K562 (cell line): Measurements from ENCODE around the gene WEE1. TPM values are rescaled to one million over a fixed set of nuclear protein-coding genes. Genes with fewer than 3 reads are reported as not detected.
A peak's percentile ranks its signal among the peaks of the same experiment; 100 is the strongest.

Source experiments
- ATAC-seq: fragments of 200-7000 bp; cut with Tn5 transposase; 3 replicates; pipeline ENCODE4 v1.9.1; 2020; ENCODE audit warnings: moderate library complexity
- BruUV-seq: library from RNA; stranded (reverse); fragments of 400-500 nt; replicated peaks from 2 replicates; lab custom pipeline; 2021; lab: Mats Ljungman, UMichigan
- CTCF ChIA-PET: fragments of 300-600 bp; formaldehyde crosslinking; extraction: SDS; loops from one replicate; lab custom pipeline; 2021; ENCODE audit warnings: low intra/inter-chr PET ratio; lab: Yijun Ruan, JAX
- POLR2A ChIA-PET: fragments of 300-600, 350-650 bp; sonication (Branson Sonifier 250); formaldehyde crosslinking; extraction: SDS; loops from one replicate; lab custom pipeline; 2021; ENCODE audit warnings: antibody characterized with exemption, inconsistent platforms; lab: Yijun Ruan, JAX
- DNase-seq, 4 experiments: peaks; one replicate each; pipeline versions ENCODE4 v3.0.0 to v3.0.0-alpha.2; 2011 to 2018; ENCODE audit warnings: low spot score in 3 of 4, mixed read lengths in 3 of 4; ENCODE audit errors: extremely low read depth in 1 of 4
- FAIRE-seq: peaks from 2 replicates; lab custom pipeline; 2011; peaks lifted over from hg19 to GRCh38; lab: Jason Lieb, UNC
- H2AFZ ChIP-seq: 2 replicates; pipeline ENCODE4 v1.6.0; 2011; ENCODE audit warnings: low read depth, low read length, control low read depth, inconsistent platforms
- H3K27ac ChIP-seq: fragments of 200-600 bp; 3 replicates; pipeline ENCODE4 v1.8.0; 2011; ENCODE audit warnings: low read depth, mild to moderate bottlenecking, control low read depth, inconsistent platforms, low read length, moderate library complexity, mixed read lengths; ENCODE audit errors: extremely low read depth
- H3K27me3 ChIP-seq, 2 experiments: fragments of 300-600 bp in 1 of 2; 2 replicates in 1 of 2; 3 replicates in 1 of 2; pipeline versions ENCODE4 v1.6.0 to v1.8.0; 2011; ENCODE audit warnings: inconsistent platforms in 2 of 2, low read length in 2 of 2, mild to moderate bottlenecking in 1 of 2, mixed read lengths in 1 of 2, moderate library complexity in 1 of 2; ENCODE audit not compliant: control insufficient read depth in 2 of 2, insufficient read depth in 2 of 2
- H3K36me3 ChIP-seq: fragments of 300-600 bp; 3 replicates; pipeline ENCODE4 v1.8.0; 2011; ENCODE audit warnings: mild to moderate bottlenecking, low read length, inconsistent platforms; ENCODE audit not compliant: control insufficient read depth, insufficient read depth
- H3K4me1 ChIP-seq, 2 experiments: fragments of 200-600 bp in 1 of 2; replicated peaks in 1 of 2; 2 replicates in 1 of 2; 3 replicates in 1 of 2; pipeline versions ENCODE4 v1.5.1 to v1.8.0; 2011; ENCODE audit warnings: inconsistent platforms in 2 of 2, low read length in 2 of 2, mild to moderate bottlenecking in 1 of 2, mixed read lengths in 1 of 2, moderate library complexity in 1 of 2; ENCODE audit not compliant: control insufficient read depth in 2 of 2, insufficient read depth in 2 of 2
- H3K4me2 ChIP-seq: 2 replicates; pipeline ENCODE4 v1.6.1; 2011; ENCODE audit warnings: low read length, control low read depth, inconsistent platforms, mixed read lengths; ENCODE audit not compliant: insufficient read depth
- H3K4me3 ChIP-seq: fragments of 200-600 bp; sonication (generic), shearing (Covaris generic); 2 replicates; pipeline ENCODE4 v1.5.1; 2016; ENCODE audit warnings: control low read depth, inconsistent platforms
- H3K79me2 ChIP-seq: fragments of 200-600 bp; 3 replicates; pipeline ENCODE4 v1.8.0; 2011; ENCODE audit warnings: low read length, inconsistent platforms; ENCODE audit not compliant: control insufficient read depth, insufficient read depth
- H3K9ac ChIP-seq, 2 experiments: 2 replicates each; pipeline versions ENCODE4 v1.6.0 to v1.6.1; 2011; ENCODE audit warnings: low read depth in 2 of 2, low read length in 2 of 2, control low read depth in 1 of 2, inconsistent platforms in 1 of 2, mild to moderate bottlenecking in 1 of 2, mixed read lengths in 1 of 2; ENCODE audit not compliant: insufficient read depth in 1 of 2
- H3K9me1 ChIP-seq: one replicate; pipeline ENCODE4 v1.6.0; 2011; ENCODE audit warnings: inconsistent platforms, mild to moderate bottlenecking, low read length, moderate library complexity; ENCODE audit not compliant: control insufficient read depth, insufficient read depth
- H3K9me3 ChIP-seq: replicated peaks from 2 replicates; pipeline ENCODE4 v1.5.1; 2011; ENCODE audit warnings: low read depth, low read length, inconsistent platforms; ENCODE audit not compliant: control insufficient read depth, insufficient read depth
- H4K20me1 ChIP-seq: replicated peaks from 2 replicates; pipeline ENCODE4 v1.6.1; 2011; ENCODE audit warnings: low read length, inconsistent platforms, mixed read lengths; ENCODE audit not compliant: control insufficient read depth, insufficient read depth
- CTBP1 ChIP-seq: fragments of 450-650 bp; IDR thresholded peaks from 2 replicates; pipeline ENCODE4 v1.6.1; 2016; ENCODE audit warnings: borderline replicate concordance
- TAF7 ChIP-seq: fragments of 450-650 bp; IDR thresholded peaks from 2 replicates; pipeline ENCODE4 v1.6.1; 2016; ENCODE audit warnings: missing genetic modification characterization, missing compliant biosample characterization
- ZBED1 ChIP-seq: IDR thresholded peaks from 2 replicates; pipeline ENCODE4 v1.6.1; 2014
- ZNF384 ChIP-seq: IDR thresholded peaks from 2 replicates; pipeline ENCODE4 v1.6.1; 2012; ENCODE audit warnings: low read depth, low read length, improper control_type of control experiment
- ZNF639 ChIP-seq, 2 experiments: fragments of 200-800 bp in 1 of 2; sonication (Bioruptor generic) in 1 of 2; sonication (generic) in 1 of 2; formaldehyde crosslinking in 1 of 2; IDR thresholded peaks in 1 of 2; conservative IDR thresholded peaks in 1 of 2; 2 replicates each; pipeline versions ENCODE4 v1.5.0 to v1.6.1; 2016 to 2020; ENCODE audit warnings: missing compliant biosample characterization in 1 of 2, missing genetic modification characterization in 1 of 2, missing genetic modification reagents in 1 of 2
- WGBS: fragments of 100-300 bp; shearing (Covaris generic); methylation state at CpG from one replicate; pipeline ENCODE4 v1.1.6; 2016; ENCODE audit warnings: low coverage, mixed read lengths; ENCODE audit not compliant: insufficient coverage; ENCODE audit errors: missing lambda C conversion rate; 5-methylcytosine and 5-hydroxymethylcytosine counted together
- in situ Hi-C: fragments of 300-500 bp; cut with MboI; formaldehyde crosslinking; loops from 4 replicates; pipeline ENCODE4 v1.15.0; 2018; ENCODE audit warnings: inconsistent platforms, mixed read lengths
- intact Hi-C: fragments of 100-400 bp; cut with micrococcal nuclease; formaldehyde crosslinking; loops from 2 replicates; pipeline ENCODE4 v1.14.2; 2022
- polyA plus RNA-seq, 8 experiments: library from polyadenylated mRNA; depleted of rRNA in 4 of 8; stranded (reverse) in 5 of 8; unstranded in 3 of 8; fragments of >200 nt; fragmentation: Nextera tagmentation in 2 of 8; fragmentation: Illumina TruSeq in 1 of 8; extraction: Ambion mirVana in 2 of 8; extraction: Trizol in 1 of 8; gene quantifications; 2 replicates each; pipeline versions ENCODE4 v1.2.1 to v1.2.3, GENCODE V29; 2011 to 2014; ENCODE audit warnings: inconsistent platforms in 1 of 8, missing spikeins in 1 of 8
- total RNA-seq, 7 experiments: library from RNA; depleted of rRNA in 6 of 7; stranded (reverse); fragments of >200 nt in 6 of 7; fragmentation: Illumina TruSeq in 2 of 7; extraction: Trizol in 2 of 7; gene quantifications; 2 replicates each; pipeline versions ENCODE4 v1.2.1 to v1.2.3, GENCODE V29; 2011 to 2021; ENCODE audit warnings: low replicate concordance in 1 of 7
- TF ChIP-seq, protein P1 (sequence below), 2 experiments: IDR thresholded peaks; 2 replicates each; pipeline ENCODE4 v1.6.1; 2011; ENCODE audit warnings: borderline replicate concordance in 1 of 2, control low read depth in 1 of 2, low read depth in 1 of 2, low read length in 1 of 2, mild to moderate bottlenecking in 1 of 2, mixed read lengths in 1 of 2, moderate library complexity in 1 of 2; ENCODE audit not compliant: insufficient read depth in 1 of 2, insufficient read length in 1 of 2, poor library complexity in 1 of 2, severe bottlenecking in 1 of 2; ENCODE audit errors: extremely low read depth in 1 of 2

Gene WEE1
- total and polyA plus RNA-seq, 9 of the 15 experiments (the other 6 are each of a cell fraction or from before 2014, with no cell fraction given): 21.9 to 99.0 (median 67.4) TPM

DNA sequence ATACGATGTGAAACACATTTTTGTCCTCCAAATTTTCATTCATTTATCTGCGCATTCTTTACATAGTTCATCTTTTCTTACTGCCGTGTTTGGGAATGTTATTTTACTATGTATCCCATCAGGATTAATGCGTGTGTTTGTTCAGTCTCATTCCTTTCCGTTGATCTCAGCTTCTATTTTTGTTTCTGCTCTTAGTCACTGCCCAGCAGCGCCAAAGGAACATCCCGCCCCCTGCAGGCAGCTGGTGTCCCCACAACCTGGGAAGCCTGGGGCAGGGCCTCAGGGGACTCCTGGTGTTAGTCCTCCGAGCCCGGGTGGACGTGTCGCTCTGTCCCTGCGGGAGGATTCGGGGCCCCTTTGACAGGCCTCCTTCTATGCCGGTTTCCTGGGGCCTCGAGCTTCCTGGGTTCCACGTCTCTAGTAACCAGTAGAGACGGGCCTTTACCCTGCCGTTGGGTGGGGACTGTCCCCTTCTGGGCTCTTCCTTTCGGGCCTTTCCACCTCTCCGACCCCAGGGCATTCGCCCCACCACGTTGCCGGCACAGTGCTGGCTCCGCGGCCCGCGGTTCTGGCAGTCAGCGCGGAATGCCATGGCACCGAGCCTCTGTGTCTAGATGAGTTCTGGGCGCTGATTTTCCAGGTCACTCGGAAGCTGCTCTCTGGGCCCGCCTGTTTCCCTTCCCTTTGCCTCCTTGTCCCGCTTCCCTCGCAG lies 39.8 kb downstream of the WEE1 start:
- H3K4me3 ChIP-seq: peak overlapping the region; percentile 46
- peak overlapping the region; percentile 94 for H3K4me2 ChIP-seq
- no peaks in the 10 kb centered on the region for H4K20me1 ChIP-seq
- H3K9me3 ChIP-seq: no peaks in the 10 kb centered on the region
- intact Hi-C loops: loop anchor here (1.0 to 10.0 kb wide), 6 partner anchors 78 to 694 kb away; partner anchors contain the start of genes ADM and ZNF143
- H3K9ac ChIP-seq: peak overlapping the region; percentile 89 to 98
- in situ Hi-C loops: no loop called here
- no peaks in the 10 kb centered on the region for H3K27me3 ChIP-seq
- peaks cover 19 to 21% of the 10 kb centered on the region in 2 experiments; a peak in 4 of 5 replicates for H3K4me1 ChIP-seq
- FAIRE-seq (peak; percentile 84), DNase-seq (peak; percentile 88 to 97 (median 92)), ATAC-seq (peak; percentile 90)
- peak overlapping the region; percentile 99 for H2AFZ ChIP-seq
- TSS peak; percentile 88 for BruUV-seq
- WGBS: 3% methylated on average over 35 of the region's 35 CpGs
- ChIA-PET CTCF (interaction anchor here (0.5 to 2.4 kb wide), 11 partner anchors 9 to 1501 kb away, joined by 3 to 16 read pairs (median 4); no protein-coding TSS in a partner anchor), POLR2A (interaction anchor here (0.5 to 1.8 kb wide), 18 partner anchors 9 to 508 kb away, joined by 3 to 8 read pairs (median 3); partner anchors contain the start of gene WEE1)
- peak overlapping the region; percentile 95 for H3K27ac ChIP-seq
- H3K36me3 ChIP-seq: no peaks in the 10 kb centered on the region
- H3K9me1 ChIP-seq: no peaks in the 10 kb centered on the region
- H3K79me2 ChIP-seq: no peaks in the 10 kb centered on the region
- no peak for TF ChIP-seq TAF7 (tag)
- peak; percentile 63; the same call in 1 of the 2 replicates for TF ChIP-seq CTBP1
- TF ChIP-seq, protein P1, sequence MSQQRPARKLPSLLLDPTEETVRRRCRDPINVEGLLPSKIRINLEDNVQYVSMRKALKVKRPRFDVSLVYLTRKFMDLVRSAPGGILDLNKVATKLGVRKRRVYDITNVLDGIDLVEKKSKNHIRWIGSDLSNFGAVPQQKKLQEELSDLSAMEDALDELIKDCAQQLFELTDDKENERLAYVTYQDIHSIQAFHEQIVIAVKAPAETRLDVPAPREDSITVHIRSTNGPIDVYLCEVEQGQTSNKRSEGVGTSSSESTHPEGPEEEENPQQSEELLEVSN (IDR thresholded peaks at IDR 0.05; ENCODE audit: borderline replicate concordance in 1 of 2, extremely low read depth in 1 of 2, insufficient read depth in 1 of 2, insufficient read length in 1 of 2, low read depth in 1 of 2, low read length in 1 of 2, poor library complexity in 1 of 2, severe bottlenecking in 1 of 2): peak in 1 of 2 experiments; percentile 42
- peak; percentile 58 for TF ChIP-seq ZNF384
- TF ChIP-seq ZNF639 (CRISPR knock-in tag; conservative IDR thresholded peaks at IDR 0.05 in 1 of 2, IDR thresholded peaks at IDR 0.05 in 1 of 2): peak in 1 of 2 experiments; percentile 9; a peak in 2 of 4 replicates
- no peak for TF ChIP-seq ZBED1
